Ammon's horn (tissue), 1 donor: ENCODE measurements around the gene OR13J1.
A peak's percentile ranks its signal among the peaks of the same experiment; 100 is the strongest.

ENCODE experiments used
- DNase-seq: peaks from one replicate; pipeline ENCODE4 v3.0.0-alpha.2; 2016; ENCODE audit warnings: low spot score

Gene OR13J1

GRCh38 chr9:35832814-35833213, 37.4 kb downstream of the OR13J1 start:
- DNase-seq: no peak

- no peak for DNase-seq
Observed at GRCh38 chr9:35831040-35831439, 39.2 kb downstream of the OR13J1 start.

GRCh38 chr9:35829764-35830096, 40.5 kb downstream of the OR13J1 start:
- no peak for DNase-seq

GRCh38 chr9:35829084-35829763, 41.0 kb downstream of the OR13J1 start, which contains the start of gene TMEM8B:
TSS of gene TMEM8B (plus strand) at chr9:35829228. CDS start at chr9:35829448, 220 bp downstream.
- DNase-seq: peak; percentile 98

DNA sequence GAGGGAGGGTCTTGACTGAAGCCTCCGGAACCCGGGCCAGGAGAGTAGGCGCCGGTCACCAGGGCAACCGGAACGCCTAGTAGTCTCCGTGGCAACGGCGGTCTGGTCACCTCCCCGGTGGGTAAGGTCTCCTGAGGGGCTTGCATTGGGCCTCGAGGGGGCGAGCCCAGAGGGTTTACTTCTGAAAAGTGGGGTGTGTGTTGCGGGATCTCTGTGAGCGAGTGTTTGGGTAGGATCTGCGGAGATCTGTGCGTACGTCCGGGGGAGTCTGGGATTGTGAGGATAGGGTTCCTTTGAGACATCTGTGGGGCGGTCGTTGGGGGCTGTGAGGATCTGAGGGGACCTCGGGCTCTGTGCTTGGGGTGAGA, 41.5 kb downstream of the OR13J1 start, which contains the start of gene FAM221B:
TSS of gene FAM221B (minus strand) at position 17 of the 368 bp plus-strand sequence. CDS start 2,571 bp downstream, outside the sequence.
- no peak for DNase-seq

- DNase-seq: no peak
Observed at GRCh38 chr9:35827486-35827885, 42.7 kb downstream of the OR13J1 start.

GRCh38 chr9:35826071-35826701, 44.0 kb downstream of the OR13J1 start:
- DNase-seq: peak; percentile 73

DNA sequence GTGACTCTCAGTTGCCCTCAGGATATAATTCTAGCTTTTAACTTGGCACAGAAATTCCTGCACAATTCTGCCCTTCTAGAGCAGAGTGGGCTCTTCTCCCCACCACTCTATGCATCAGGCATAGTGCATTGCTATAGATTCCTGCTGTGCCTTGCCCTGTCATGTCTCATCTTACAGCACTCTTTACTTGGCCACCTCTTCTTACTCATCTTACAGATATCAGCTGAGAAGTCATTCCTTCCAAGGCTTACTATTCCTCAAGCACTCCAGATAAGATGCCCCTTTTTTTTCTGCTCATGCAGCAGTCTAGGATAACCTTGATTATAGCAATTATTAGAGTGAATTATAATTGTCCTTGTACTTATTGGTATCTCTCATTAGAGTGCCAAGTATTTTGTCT, 47.3 kb downstream of the OR13J1 start:
- no peak for DNase-seq

DNA sequence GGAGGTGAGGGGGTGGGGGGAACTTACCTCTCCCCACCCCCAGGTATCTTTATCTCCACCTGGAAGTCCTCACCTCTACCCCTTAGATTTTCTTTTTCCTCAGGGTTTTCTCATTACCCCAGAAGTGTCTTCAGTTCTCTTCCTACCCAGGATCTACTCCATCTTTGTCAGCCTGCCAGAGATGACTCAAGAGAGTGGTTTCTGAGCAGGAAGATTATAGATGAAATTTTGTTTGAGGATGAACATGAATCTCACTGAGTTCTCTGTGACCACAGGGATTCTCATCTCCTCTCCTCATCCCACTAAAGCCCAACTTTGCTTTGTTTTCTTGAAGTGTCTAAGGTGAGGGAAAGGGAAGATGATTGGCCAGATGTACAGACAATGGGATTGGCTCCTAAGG, 50.1 kb downstream of the OR13J1 start:
- no peak for DNase-seq
